GM19395 (cell line): ENCODE results near the gene MX2.
"Not testable (repeated sequence)": the region's sequence is repeated elsewhere in the genome, so short reads cannot be mapped to it uniquely, and the experiment has no call there.

Experiments
- ATAC-seq: cut with Tn5 transposase; IDR thresholded peaks from one replicate; pipeline ENCODE4 v1.9.1; 2021; ENCODE audit warnings: mild to moderate bottlenecking, moderate library complexity; ENCODE audit not compliant: unreplicated experiment

The MX2 gene

DNA sequence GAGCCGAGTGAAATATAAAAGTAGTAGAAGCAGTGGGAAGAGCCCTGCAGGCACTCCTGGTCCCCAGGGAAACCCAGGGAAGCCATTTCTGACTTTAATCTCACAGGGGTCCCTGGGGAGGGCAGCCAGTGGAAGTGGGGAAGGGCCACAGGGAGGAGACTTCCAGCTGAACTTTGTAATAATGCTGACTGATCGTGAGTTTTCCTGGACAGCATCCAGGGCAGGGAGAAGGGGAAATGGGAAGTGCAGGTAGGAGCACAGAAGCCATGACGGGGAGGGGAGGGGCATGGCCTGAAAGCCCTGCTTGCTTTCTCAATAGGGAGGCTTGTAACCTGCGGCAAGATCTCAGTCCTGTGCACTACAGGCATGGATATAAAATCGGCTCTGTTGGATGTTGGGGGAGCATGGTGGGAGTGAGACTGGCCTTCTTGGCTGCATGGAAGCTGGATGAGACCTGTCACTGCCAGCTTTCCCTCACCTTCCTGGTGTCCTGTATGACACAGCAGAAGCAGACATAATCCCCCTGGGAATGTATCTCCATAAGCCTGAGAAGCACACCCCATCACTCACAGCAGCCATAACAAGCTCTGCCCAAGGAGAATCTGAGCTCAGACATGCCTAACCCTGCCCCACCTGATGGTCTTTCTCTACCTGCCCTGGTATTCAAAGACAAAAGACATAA lies 49.1 kb downstream of the MX2 start:
- no peak for ATAC-seq

- ATAC-seq = no peak
Observed at GRCh38 chr21:41411449-41412089, 49.7 kb downstream of the MX2 start.

GRCh38 chr21:41417505-41417904 lies 55.7 kb downstream of the MX2 start:
- ATAC-seq = not testable (repeated sequence)

- no peak for ATAC-seq
Observed at GRCh38 chr21:41418393-41418792, 56.6 kb downstream of the MX2 start.

GRCh38 chr21:41418956-41419680 lies 57.3 kb downstream of the MX2 start:
- ATAC-seq = no peak

GRCh38 chr21:41419921-41420862 lies 58.4 kb downstream of the MX2 start:
- ATAC-seq = no peak

- not testable (repeated sequence) for ATAC-seq
Observed at GRCh38 chr21:41420998-41421397, 59.2 kb downstream of the MX2 start.

DNA sequence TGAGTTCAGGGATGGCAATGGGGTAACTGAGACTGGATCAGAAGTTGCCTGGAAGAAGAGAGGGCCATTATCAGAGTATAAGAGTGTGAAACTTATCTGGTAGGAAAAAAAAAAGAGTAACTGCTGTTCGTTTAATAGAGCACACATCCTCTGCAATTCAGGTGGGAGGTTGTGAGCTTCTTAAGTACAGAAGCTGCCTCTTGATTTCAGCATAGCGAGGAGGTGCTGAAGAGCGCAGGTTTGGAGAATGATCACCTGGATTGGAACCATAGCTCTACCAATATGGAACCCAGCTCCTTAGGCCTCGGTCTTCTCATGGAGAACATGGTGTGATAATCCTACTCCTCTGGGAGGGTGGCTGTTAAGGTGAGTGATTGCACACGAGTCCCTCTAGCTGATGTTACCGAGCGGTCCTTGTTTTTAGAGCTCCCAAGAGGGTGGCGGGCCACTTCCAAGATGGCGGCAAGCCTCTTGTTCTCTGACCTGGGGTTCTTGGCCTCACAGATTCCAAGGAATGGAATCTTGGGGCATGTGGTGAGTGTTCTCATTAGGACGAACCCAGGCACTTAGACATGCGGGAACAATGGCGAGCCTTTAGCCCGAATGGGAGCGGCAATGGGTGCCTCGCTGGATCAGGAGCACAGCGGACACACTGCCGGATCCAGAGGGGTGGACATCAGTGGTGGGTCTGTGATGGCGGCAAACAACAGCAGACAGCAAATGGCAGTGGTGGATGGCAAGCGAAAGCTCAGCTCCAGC lies 60.9 kb downstream of the MX2 start:
- no peak for ATAC-seq

- not testable (repeated sequence) for ATAC-seq
Observed at GRCh38 chr21:41423305-41423636, 61.4 kb downstream of the MX2 start.

DNA sequence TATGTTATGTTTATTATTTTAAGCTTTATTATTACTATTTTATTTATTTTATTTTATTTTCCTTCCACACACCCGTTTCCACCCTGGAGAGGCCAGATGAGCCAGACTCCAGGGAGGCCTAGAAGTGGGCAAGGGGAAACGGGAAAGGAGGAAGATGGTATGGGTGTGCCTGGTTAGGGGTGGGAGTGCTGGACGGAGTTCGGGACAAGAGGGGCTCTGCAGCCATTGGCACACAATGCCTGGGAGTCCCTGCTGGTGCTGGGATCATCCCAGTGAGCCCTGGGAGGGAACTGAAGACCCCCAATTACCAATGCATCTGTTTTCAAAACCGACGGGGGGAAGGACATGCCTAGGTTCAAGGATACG lies 63.7 kb downstream of the MX2 start:
- peak; percentile 6 for ATAC-seq

- ATAC-seq = peak; percentile 86
Observed at GRCh38 chr21:41425954-41426675, 64.3 kb downstream of the MX2 start, which contains the start of gene MX1. MX1 (plus strand) TSS chr21:41426239; CDS start chr21:41432071, 5,832 bp downstream.

DNA sequence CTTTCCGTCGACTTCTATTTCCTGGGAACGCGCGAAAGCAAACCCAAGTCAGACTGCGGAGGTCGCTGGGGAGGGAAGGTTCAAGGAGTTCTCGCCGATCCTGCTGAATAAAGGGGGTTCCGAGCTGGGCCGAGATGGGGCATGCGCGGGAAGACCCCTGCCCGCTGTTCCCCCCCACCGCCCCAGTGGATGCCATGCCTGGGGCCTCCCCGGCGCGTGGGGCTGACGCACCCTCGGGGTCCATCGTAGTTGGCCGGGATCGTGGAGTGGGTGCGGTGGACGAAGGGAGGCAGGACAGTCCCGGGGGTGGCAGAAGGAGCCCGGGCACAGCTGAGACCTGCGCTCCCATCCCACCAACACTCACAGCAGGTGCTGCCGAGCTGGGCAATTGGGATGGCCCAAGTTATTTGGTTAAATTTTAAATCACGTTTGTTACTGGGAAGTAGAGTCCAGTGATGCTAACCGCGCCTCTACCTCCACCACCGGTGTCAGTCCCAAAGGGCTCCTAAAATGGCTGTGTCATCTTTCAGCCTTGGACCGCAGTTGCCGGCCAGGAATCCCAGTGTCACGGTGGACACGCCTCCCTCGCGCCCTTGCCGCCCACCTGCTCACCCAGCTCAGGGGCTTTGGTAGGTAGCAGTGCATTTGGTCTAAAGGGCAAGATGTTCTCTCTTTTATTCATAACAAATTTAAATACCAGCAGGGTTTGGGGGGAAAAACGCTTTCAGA lies 65.0 kb downstream of the MX2 start:
- no peak for ATAC-seq

DNA sequence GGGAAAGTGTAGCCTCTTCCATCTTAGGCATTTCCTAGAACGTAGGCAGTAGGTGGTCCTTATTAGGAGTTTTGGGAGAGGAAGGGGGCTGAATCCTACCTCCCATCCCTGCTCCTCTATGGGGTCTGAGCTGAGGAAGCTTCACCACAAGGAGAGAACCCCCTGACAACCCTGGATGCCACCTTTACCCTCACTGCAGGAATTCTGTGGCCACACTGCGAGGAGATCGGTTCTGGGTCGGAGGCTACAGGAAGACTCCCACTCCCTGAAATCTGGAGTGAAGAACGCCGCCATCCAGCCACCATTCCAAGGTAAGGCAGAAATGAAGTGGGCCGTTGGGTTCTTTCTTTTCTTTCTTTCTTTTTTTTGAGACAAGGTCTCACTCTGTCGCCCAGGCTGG lies 65.7 kb downstream of the MX2 start:
- no peak for ATAC-seq

DNA sequence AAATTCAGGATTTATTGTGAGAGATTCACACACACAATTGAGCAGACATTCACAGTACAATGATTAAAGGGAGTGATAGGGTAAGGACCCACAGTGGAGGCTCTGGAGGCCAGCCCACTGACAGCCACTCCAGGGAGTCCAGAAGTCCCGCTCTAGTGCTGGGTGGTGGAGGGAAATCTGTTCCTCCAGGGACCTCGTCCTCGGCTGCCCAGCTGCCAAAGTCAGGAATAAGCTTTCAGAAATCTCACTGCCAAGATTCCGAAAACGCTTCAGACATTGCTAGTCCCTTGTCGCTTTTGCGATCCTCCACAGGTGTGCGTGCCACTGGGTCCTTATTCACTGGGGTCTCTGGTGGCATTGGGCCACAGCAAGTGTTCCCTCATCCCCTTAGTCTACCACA lies 66.5 kb downstream of the MX2 start:
- ATAC-seq = no peak

GRCh38 chr21:41428847-41429246 lies 67.0 kb downstream of the MX2 start:
- ATAC-seq = no peak

- no peak for ATAC-seq
Observed at GRCh38 chr21:41429305-41429704, 67.5 kb downstream of the MX2 start.

DNA sequence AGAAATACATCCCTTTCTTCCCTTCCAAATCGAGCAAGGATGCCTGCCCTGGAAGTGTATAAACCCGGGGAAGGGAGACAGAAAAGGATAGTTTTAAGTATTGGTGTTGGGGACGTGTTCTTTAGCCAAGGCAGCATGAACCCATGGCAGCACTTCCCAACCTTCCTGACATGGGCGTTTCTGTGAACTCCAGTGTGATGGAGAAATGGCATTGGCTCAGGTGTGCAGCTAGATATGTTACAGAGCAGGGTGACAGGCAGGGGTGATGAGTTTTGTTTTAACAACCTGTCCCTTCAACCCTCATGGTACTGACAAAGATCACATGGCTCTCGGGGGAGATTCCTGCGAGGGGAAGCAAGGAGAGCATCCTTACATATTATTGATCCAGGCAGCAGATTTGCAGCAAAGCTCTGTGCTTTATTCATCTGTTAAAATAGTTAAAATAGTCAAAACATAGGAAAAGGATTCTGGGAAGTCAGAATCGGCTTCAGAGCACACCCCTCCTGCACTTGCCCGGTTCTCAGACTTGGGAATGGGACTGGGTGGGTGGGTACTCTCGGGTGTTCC lies 68.2 kb downstream of the MX2 start:
- no peak for ATAC-seq

- peak; percentile 84 for ATAC-seq
Observed at GRCh38 chr21:41431788-41432548, 70.1 kb downstream of the MX2 start.
